Suprapubic skin (tissue), 4 donors: Measurements from ENCODE around the gene DDRGK1.

Experiments
- CTCF ChIP-seq, 2 donors: fragments of 200-600 bp in 1 of 2; fragments of 450-650 bp in 1 of 2; sonication (generic) in 1 of 2; IDR thresholded peaks; one replicate each; pipeline ENCODE4 v1.5.1; 2016 to 2019; ENCODE audit warnings: antibody characterized with exemption in 2 of 2, mild to moderate bottlenecking in 1 of 2, moderate library complexity in 1 of 2
- EP300 ChIP-seq: sonication (generic); formaldehyde crosslinking; IDR thresholded peaks from one replicate; pipeline ENCODE4 v1.6.1; 2017; ENCODE audit warnings: antibody characterized with exemption
- POLR2A ChIP-seq, 2 donors: fragments of 450-650 bp; IDR thresholded peaks; one replicate each; pipeline ENCODE4 v1.6.1; 2017; ENCODE audit warnings: antibody characterized with exemption in 2 of 2, mild to moderate bottlenecking in 2 of 2, moderate library complexity in 2 of 2
- POLR2AphosphoS5 ChIP-seq, 3 donors: sonication (generic); formaldehyde crosslinking; IDR thresholded peaks; one replicate each; pipeline ENCODE4 v1.6.1; 2017; ENCODE audit warnings: antibody characterized with exemption in 3 of 3

GRCh38 chr20:3227506-3227905, 23.0 kb upstream of the DDRGK1 start:
- TF ChIP-seq CTCF (IDR thresholded peaks at IDR 0.05) (no peak), POLR2AphosphoS5 (IDR thresholded peaks at IDR 0.05) (no peak), POLR2A (IDR thresholded peaks at IDR 0.05) (no peak), EP300 (no peak)
